ENCODE measurements around the gene STRADB. TPM values are rescaled to one million over a fixed set of nuclear protein-coding genes. Genes with fewer than 3 reads are reported as not detected.
"Not testable (repeated sequence)": the region's sequence is repeated elsewhere in the genome, so short reads cannot be mapped to it uniquely, and the experiment has no call there.

STRADB gene
- total RNA-seq, 4 donors from 2014 or later = 90.6 to 187 (median 129) TPM

DNA sequence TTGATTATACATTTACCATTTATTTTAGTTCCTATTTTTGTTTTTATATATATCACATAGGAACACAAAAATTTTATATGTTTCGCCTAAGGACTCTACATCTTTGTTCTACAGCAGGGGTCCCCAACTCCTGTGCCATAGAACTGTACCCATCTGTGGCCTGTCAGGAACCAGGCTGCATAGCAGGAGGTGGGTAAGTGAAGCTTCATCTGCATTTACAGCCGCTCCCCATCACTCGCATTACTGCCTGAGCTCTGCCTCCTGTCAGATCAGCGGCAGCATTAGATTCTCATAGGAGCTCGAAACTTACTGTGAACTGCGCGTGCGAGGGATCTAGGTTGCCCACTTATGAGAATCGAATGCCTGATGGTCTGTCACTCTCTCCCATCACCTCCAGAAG is 25.6 kb upstream of the STRADB start:
- Histone ChIP-seq H3K4me3 (no peak overlapping the region), H3K27ac (no peak overlapping the region), H3K36me3 (no peaks in the 10 kb centered on the region), H3K9me3 (no peaks in the 10 kb centered on the region), H3K27me3 (no peaks in the 10 kb centered on the region), H3K4me1 (peaks cover 21 to 28% of the 10 kb centered on the region in 2 donors)
- in situ Hi-C loops (cut with MboI; ENCODE audit: low sequenced_read_pairs in 4 of 4) = no loop called here
- ATAC-seq (no peak), DNase-seq (no peak)
- TF ChIP-seq POLR2A (IDR thresholded peaks at IDR 0.05) = no peak
- TF ChIP-seq, protein P1, sequence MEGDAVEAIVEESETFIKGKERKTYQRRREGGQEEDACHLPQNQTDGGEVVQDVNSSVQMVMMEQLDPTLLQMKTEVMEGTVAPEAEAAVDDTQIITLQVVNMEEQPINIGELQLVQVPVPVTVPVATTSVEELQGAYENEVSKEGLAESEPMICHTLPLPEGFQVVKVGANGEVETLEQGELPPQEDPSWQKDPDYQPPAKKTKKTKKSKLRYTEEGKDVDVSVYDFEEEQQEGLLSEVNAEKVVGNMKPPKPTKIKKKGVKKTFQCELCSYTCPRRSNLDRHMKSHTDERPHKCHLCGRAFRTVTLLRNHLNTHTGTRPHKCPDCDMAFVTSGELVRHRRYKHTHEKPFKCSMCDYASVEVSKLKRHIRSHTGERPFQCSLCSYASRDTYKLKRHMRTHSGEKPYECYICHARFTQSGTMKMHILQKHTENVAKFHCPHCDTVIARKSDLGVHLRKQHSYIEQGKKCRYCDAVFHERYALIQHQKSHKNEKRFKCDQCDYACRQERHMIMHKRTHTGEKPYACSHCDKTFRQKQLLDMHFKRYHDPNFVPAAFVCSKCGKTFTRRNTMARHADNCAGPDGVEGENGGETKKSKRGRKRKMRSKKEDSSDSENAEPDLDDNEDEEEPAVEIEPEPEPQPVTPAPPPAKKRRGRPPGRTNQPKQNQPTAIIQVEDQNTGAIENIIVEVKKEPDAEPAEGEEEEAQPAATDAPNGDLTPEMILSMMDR (IDR thresholded peaks at IDR 0.05 in 4 of 5, conservative IDR thresholded peaks at IDR 0.05 in 1 of 5) = no peak
- intact Hi-C loops (cut with DNase I; ENCODE audit: low total_unique reads) = no loop called here

DNA sequence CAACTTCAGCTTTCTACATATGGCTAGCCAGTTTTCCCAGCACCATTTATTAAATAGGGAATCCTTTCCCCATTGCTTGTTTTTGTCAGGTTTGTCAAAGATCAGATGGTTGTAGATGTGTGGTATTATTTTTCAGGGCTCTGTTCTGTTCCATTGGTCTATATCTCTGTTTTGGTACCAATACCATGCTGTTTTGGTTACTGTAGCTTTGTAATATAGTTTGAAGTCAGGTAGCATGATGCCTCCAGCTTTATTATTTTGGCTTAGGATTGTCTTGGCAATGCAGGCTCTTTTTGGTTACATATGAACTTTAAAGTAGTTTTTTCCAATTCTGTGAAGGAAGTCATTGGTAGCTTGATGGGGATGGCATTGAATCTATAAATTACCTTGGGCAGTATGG is 23.2 kb upstream of the STRADB start:
- H3K9me3 ChIP-seq; ATAC-seq; H3K36me3 ChIP-seq; in situ Hi-C loops (cut with MboI; ENCODE audit: low sequenced_read_pairs in 4 of 4); H3K27ac ChIP-seq; intact Hi-C loops (cut with DNase I; ENCODE audit: low total_unique reads); H3K27me3 ChIP-seq; H3K4me3 ChIP-seq; DNase-seq: not testable (repeated sequence)
- H3K4me1 ChIP-seq = peaks cover 41 to 42% of the 10 kb centered on the region in 2 donors

DNA sequence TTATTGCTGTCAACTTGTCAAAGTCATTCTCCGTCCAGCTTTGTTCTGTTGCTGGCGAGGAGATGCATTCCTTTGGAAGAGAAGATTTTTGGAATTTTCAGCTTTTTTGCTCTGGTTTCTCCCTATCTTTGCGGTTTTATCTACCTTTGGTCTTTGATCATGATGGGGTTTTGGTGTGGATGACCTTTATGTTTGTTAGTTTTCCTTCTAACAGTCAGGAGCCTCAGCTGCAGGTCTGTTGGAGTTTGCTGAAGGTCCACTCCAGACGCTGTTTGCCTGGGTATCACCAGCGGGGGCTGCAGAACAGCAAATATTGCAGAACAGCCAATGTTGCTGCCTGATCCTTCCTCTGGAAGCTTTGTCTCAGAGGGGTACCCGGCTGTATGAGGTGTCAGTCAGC is 21.7 kb upstream of the STRADB start:
- peaks cover 33 to 36% of the 10 kb centered on the region in 2 donors for H3K4me1 ChIP-seq
- H3K27ac ChIP-seq; H3K36me3 ChIP-seq; DNase-seq; ATAC-seq; in situ Hi-C loops (cut with MboI; ENCODE audit: low sequenced_read_pairs in 4 of 4); H3K27me3 ChIP-seq; intact Hi-C loops (cut with DNase I; ENCODE audit: low total_unique reads); H3K9me3 ChIP-seq; H3K4me3 ChIP-seq: not testable (repeated sequence)

DNA sequence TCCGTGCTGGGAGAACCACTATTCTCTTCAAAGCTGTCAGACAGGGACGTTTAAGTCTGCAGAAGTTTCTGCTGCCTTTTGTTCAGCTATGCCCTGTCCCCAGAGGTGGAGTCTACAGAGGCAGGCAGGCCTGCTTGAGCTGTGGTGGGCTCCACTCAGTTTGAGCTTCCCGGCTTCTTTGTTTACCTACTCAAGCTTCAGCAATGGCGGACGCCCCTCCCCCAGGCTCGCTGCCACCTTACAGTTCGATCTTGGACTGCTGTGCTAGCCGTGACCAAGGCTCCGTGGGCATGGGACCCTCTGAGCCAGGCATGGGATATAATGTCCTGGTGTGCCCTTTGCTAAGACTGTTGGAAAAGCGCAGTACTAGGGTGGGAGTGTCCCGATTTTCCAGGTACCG is 21.2 kb upstream of the STRADB start:
- intact Hi-C loops (cut with DNase I; ENCODE audit: low total_unique reads); H3K9me3 ChIP-seq; DNase-seq; H3K4me3 ChIP-seq; H3K36me3 ChIP-seq; in situ Hi-C loops (cut with MboI; ENCODE audit: low sequenced_read_pairs in 4 of 4); H3K27me3 ChIP-seq; H3K27ac ChIP-seq; ATAC-seq: not testable (repeated sequence)
- H3K4me1 ChIP-seq = peaks cover 29 to 31% of the 10 kb centered on the region in 2 donors

DNA sequence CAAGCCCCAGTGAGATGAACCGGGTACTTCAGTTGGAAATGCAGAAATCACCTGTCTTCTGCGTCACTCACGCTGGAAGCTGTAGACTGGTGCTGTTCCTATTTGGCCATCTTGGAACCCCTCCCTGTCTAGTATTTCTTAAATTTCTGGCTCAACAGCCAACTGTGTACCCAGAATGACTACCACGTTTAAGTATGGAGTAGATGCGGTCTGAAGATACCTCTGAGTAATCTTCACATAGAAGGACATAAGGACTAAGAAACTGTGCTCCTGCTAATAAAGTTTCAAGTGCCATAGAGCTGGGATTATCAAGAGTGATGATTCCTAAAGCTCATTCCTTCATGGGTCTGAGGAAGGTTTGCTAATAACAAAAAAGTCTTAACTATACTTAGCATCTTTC is 20.7 kb upstream of the STRADB start:
- Histone ChIP-seq H3K4me1 (peaks cover 27 to 29% of the 10 kb centered on the region in 2 donors), H3K4me3 (no peak overlapping the region), H3K27me3 (no peaks in the 10 kb centered on the region), H3K36me3 (no peaks in the 10 kb centered on the region), H3K27ac (peak overlapping the region in 2 of 4 donors; percentile 56 to 67), H3K9me3 (no peaks in the 10 kb centered on the region)
- TF ChIP-seq, protein P1 (IDR thresholded peaks at IDR 0.05 in 4 of 5, conservative IDR thresholded peaks at IDR 0.05 in 1 of 5) = no peak
- no peak for TF ChIP-seq POLR2A (IDR thresholded peaks at IDR 0.05)
- no peak for DNase-seq
- in situ Hi-C loops (cut with MboI; ENCODE audit: low sequenced_read_pairs in 4 of 4) (no loop called here), intact Hi-C loops (cut with DNase I; ENCODE audit: low total_unique reads) (no loop called here)
- no peak for ATAC-seq

DNA sequence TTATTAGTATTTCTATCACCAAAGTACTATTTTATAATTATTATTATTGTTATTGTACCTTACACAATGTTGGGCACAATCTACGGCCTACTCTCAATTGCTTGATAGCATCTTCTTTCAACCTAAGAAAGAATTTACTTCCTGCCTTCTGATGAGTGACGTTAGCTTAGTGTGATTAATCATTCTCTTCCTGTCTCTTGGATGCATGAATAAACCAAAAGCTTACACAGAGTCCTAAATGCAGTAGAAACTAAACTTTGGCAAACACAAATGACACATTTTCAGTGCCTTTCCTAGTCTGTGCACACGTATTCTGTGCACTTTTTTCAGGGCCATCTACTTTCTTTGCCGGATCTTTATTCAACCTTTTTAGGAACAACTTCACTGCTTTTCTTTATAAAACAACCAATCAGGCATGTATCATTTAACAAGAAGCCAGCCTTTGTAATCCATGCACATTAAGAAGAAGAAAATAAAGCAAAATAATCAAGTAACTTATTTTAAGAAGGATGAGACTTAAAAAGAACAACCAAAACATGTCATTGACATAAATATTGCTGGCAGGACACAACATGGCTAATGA is 19.4 kb upstream of the STRADB start:
- DNase-seq (no peak), ATAC-seq (peak in 1 of 2 donors; percentile 50)
- Histone ChIP-seq H3K36me3 (no peaks in the 10 kb centered on the region), H3K9me3 (no peaks in the 10 kb centered on the region), H3K4me1 (peaks cover 27 to 29% of the 10 kb centered on the region in 2 donors), H3K27me3 (no peaks in the 10 kb centered on the region), H3K4me3 (no peak overlapping the region), H3K27ac (peak overlapping the region; percentile 50 to 67 (median 61))
- intact Hi-C loops (cut with DNase I; ENCODE audit: low total_unique reads) (no loop called here), in situ Hi-C loops (cut with MboI; ENCODE audit: low sequenced_read_pairs in 4 of 4) (no loop called here)
- TF ChIP-seq, protein P1 (IDR thresholded peaks at IDR 0.05 in 4 of 5, conservative IDR thresholded peaks at IDR 0.05 in 1 of 5) = no peak
- TF ChIP-seq POLR2A (IDR thresholded peaks at IDR 0.05) = no peak

Data from gastrocnemius medialis (tissue), 4 donors.